Adrenal gland (tissue), 12 donors: Measurements from ENCODE around the gene CD2AP. TPM values are rescaled to one million over a fixed set of nuclear protein-coding genes. Genes with fewer than 3 reads are reported as not detected.

Source experiments
- DNase-seq, 7 donors: peaks; one replicate each; pipeline ENCODE4 v3.0.0-alpha.2; 2019 to 2020
- H3K27ac ChIP-seq, 5 donors: fragments of 200-600 bp; sonication (generic) in 4 of 5; 1 replicate in 3 of 5; 2 replicates in 2 of 5; pipeline versions ENCODE4 v1.5.1 to v1.8.0; 2016 to 2020; ENCODE audit warnings: mild to moderate bottlenecking in 1 of 5
- H3K27me3 ChIP-seq: fragments of 200-600 bp; 2 replicates; pipeline ENCODE4 v1.8.0; 2021
- H3K36me3 ChIP-seq, 2 donors: fragments of 200-600 bp; replicated peaks in 1 of 2; 1 replicate in 1 of 2; 2 replicates in 1 of 2; pipeline versions ENCODE4 v1.5.1 to v1.8.0; 2018 to 2022
- H3K4me1 ChIP-seq, 2 donors: fragments of 200-600 bp; replicated peaks in 1 of 2; 1 replicate in 1 of 2; 2 replicates in 1 of 2; pipeline versions ENCODE4 v1.5.1 to v1.8.0; 2018 to 2021
- H3K4me3 ChIP-seq, 4 donors: fragments of 200-600 bp; sonication (generic) in 3 of 4; one replicate each; pipeline ENCODE4 v1.5.1; 2016 to 2018
- H3K9me3 ChIP-seq, 3 donors: fragments of 200-600 bp; sonication (generic) in 1 of 3; replicated peaks in 1 of 3; 1 replicate in 2 of 3; 2 replicates in 1 of 3; pipeline versions ENCODE4 v1.5.1 to v1.8.0; 2016 to 2021
- POLR2A ChIP-seq, 2 donors: fragments of 450-650 bp; IDR thresholded peaks; one replicate each; pipeline ENCODE4 v1.6.1; 2017; ENCODE audit warnings: antibody characterized with exemption in 2 of 2, mild to moderate bottlenecking in 2 of 2, moderate library complexity in 1 of 2
- WGBS, 4 donors: extraction: QIAGEN DNeasy Blood & Tissue Kit in 2 of 4; methylation state at CpG; one replicate each; pipeline versions ENCODE4 v1.1.5 to v1.1.7; 2013 to 2017; 5-methylcytosine and 5-hydroxymethylcytosine counted together
- intact Hi-C, 2 donors: fragments of 100-400 bp; cut with DNase I; formaldehyde crosslinking; loops; one replicate each; pipeline versions ENCODE4 v1.14.1 to v1.15.0; 2022 to 2023
- polyA plus RNA-seq, 3 donors: library from polyadenylated mRNA; stranded (reverse); fragments of 200-250 nt in 2 of 3; fragments of 350-450 nt in 1 of 3; fragmentation: Illumina TruSeq in 1 of 3; extraction: RNeasy Lipid Tissue Mini Kit (QIAGEN cat#74804) in 1 of 3; gene quantifications; one replicate each; pipeline ENCODE4 v1.2.3, GENCODE V29; 2013 to 2014
- total RNA-seq, 9 donors: library from RNA; depleted of rRNA in 4 of 9; stranded (reverse); fragments of >200 nt in 4 of 9; fragments of 120-200 nt in 1 of 9; fragmentation: NEBNext Ultra II Directional in 1 of 9; extraction: Animal tissue kit (Norgen Biotek cat#: 25700) in 1 of 9; gene quantifications; one replicate each; pipeline versions ENCODE4 v1.1.0 to v1.2.4, GENCODE V29; 2013 to 2023
- TF ChIP-seq, protein P1 (sequence below), 6 experiments: fragments of 450-650 bp in 4 of 6; fragments of 200-600 bp in 2 of 6; sonication (generic) in 1 of 6; IDR thresholded peaks; 1 replicate in 5 of 6; 2 replicates in 1 of 6; pipeline versions ENCODE4 v1.5.1 to v1.8.0; 2016 to 2021; ENCODE audit warnings: antibody characterized with exemption in 6 of 6, mild to moderate bottlenecking in 2 of 6, moderate library complexity in 1 of 6
- donor health status: healthy with polysubstance abuse.
- donor health status: Bipolar disorder and iron deficiency.
- donor health status: DM: yes; HTN: yes; CAD: no.
- donor health status: DM: no; HTN: no; CAD: no.
- donor health status: DM: no; HTN: no; CAD: no.
- donor health status: DM: yes; HTN: yes; CAD: no.

The CD2AP gene
- total and polyA plus RNA-seq, 12 donors, result 5.3 to 29.6 (median 20.2) TPM

DNA sequence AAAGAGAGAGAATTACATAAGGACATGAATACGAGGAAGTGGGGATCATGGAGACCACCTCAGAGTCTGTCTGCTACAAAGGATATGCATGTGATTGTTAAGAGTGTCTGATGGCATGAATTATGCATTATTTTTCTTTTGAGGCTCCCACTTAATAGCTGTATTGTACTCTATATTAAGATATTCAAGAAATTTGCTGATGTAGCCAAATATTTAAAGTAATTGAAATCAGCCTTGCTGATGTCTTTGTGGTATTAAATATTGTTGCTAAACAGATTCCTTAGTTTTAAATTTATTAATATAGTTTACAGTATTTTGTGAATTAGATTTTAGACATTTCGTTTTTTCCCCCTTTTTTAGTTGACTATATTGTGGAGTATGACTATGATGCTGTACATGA, 25.3 kb downstream of the CD2AP start:
- no peak overlapping the region for H3K4me3 ChIP-seq
- no peak overlapping the region for H3K27ac ChIP-seq

DNA sequence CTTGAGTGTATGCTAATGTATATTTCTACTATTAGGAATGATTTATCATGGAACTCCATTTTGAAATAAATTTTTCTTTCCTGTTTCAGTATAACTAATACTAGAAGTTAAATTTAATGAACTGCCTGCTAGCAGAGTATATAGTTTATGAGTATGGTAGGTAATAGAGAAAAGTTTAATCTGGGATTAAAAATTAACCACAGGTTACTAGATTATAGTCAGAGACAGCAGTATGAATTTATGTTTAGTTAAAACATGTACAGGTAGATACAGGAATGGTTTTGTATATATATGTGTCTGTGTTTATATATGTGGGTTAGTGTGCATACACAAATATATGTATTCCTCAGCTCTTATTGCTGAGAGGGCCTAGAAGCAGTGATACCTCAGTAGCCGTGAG, 32.3 kb downstream of the CD2AP start:
- Histone ChIP-seq H3K9me3 (peaks cover 0 to 11% (median 0%) of the 10 kb centered on the region in 3 donors), H3K27ac (no peak overlapping the region), H3K4me1 (no peaks in the 10 kb centered on the region), H3K36me3 (no peaks in the 10 kb centered on the region), H3K27me3 (no peaks in the 10 kb centered on the region), H3K4me3 (no peak overlapping the region)
- intact Hi-C loops, result no loop called here
- TF ChIP-seq, protein P1, sequence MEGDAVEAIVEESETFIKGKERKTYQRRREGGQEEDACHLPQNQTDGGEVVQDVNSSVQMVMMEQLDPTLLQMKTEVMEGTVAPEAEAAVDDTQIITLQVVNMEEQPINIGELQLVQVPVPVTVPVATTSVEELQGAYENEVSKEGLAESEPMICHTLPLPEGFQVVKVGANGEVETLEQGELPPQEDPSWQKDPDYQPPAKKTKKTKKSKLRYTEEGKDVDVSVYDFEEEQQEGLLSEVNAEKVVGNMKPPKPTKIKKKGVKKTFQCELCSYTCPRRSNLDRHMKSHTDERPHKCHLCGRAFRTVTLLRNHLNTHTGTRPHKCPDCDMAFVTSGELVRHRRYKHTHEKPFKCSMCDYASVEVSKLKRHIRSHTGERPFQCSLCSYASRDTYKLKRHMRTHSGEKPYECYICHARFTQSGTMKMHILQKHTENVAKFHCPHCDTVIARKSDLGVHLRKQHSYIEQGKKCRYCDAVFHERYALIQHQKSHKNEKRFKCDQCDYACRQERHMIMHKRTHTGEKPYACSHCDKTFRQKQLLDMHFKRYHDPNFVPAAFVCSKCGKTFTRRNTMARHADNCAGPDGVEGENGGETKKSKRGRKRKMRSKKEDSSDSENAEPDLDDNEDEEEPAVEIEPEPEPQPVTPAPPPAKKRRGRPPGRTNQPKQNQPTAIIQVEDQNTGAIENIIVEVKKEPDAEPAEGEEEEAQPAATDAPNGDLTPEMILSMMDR (IDR thresholded peaks at IDR 0.05), result no peak
- no peak for TF ChIP-seq POLR2A (IDR thresholded peaks at IDR 0.05)
- DNase-seq, result no peak
- 90 to 100% (median 97%) methylated on average over 1 of the region's 1 CpG for WGBS, 4 donors

More for the DNA sequence above, 25.3 kb downstream of the CD2AP start:
- intact Hi-C loops, result no loop called here
- H3K9me3 ChIP-seq, result no peaks in the 10 kb centered on the region
- H3K36me3 ChIP-seq, result no peaks in the 10 kb centered on the region
- 75 to 91% (median 84%) methylated on average over 2 of the region's 2 CpGs for WGBS, 4 donors
- DNase-seq, result no peak
- no peaks in the 10 kb centered on the region for H3K27me3 ChIP-seq
- TF ChIP-seq POLR2A (IDR thresholded peaks at IDR 0.05), result no peak
- TF ChIP-seq, protein P1 (IDR thresholded peaks at IDR 0.05), result no peak
- H3K4me1 ChIP-seq, result peaks cover 0 to 18% of the 10 kb centered on the region in 2 donors

DNA sequence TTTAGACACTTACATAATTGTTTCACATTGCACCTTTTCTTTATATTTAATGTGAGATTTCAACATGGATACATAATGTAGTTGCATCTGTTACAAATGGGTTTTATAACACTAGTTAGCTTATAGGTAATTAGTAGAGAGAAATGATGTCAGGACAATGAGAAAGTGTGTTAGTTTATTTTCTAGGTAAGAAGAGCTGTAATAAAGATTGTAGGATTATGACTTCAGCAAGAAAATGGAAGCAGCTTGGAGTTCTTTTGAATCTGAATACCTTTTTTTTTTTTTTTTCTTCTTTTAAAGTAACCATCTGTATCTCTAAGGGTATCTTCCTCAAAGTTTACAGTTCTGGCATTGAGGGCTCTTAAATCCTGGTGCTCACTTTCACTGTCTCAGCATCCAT, 35.3 kb downstream of the CD2AP start:
- no peaks in the 10 kb centered on the region for H3K4me1 ChIP-seq
- no peak overlapping the region for H3K27ac ChIP-seq
- H3K9me3 ChIP-seq, result peaks cover 0 to 11% (median 0%) of the 10 kb centered on the region in 3 donors
- no peaks in the 10 kb centered on the region for H3K36me3 ChIP-seq
- DNase-seq, result no peak
- H3K4me3 ChIP-seq, result no peak overlapping the region
- H3K27me3 ChIP-seq, result no peaks in the 10 kb centered on the region
- intact Hi-C loops, result no loop called here
- TF ChIP-seq, protein P1 (IDR thresholded peaks at IDR 0.05), result no peak
- TF ChIP-seq POLR2A (IDR thresholded peaks at IDR 0.05), result no peak

DNA sequence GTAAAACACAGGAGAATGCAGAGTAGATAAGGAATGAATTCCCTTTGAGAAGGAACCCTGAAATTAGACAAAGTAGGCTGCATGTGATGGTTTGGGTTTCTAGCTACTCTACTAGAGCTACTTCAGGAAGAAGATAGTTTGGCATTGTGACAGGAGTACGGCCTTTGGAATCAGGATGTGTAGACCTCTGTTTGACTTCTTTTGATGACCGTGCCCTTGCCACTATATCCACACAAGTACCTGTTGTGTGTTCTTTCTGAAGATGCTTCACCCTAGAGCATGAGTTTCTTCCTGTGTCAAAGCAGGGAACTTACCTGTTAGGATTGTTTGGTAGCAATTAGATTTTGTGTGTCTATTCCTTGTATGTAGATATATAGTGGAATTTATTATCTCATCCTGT, 41.7 kb downstream of the CD2AP start:
- no peaks in the 10 kb centered on the region for H3K36me3 ChIP-seq
- 63 to 87% (median 79%) methylated on average over 2 of the region's 2 CpGs for WGBS, 4 donors
- TF ChIP-seq, protein P1 (IDR thresholded peaks at IDR 0.05), result no peak
- no peak for TF ChIP-seq POLR2A (IDR thresholded peaks at IDR 0.05)

More for the DNA sequence above, 41.7 kb downstream of the CD2AP start:
- no peak for DNase-seq
- Histone ChIP-seq H3K4me3 (no peak overlapping the region), H3K27me3 (no peaks in the 10 kb centered on the region), H3K9me3 (no peaks in the 10 kb centered on the region), H3K27ac (no peak overlapping the region), H3K4me1 (peaks cover 0 to under 1% of the 10 kb centered on the region in 2 donors)
- intact Hi-C loops, result no loop called here
